ENCODE data around the gene RNF152. TPM values are rescaled to one million over a fixed set of nuclear protein-coding genes. Genes with fewer than 3 reads are reported as not detected.

Gene RNF152
- total RNA-seq, 6 donors from 2014 or later = 6.3 to 24.0 (median 17.9) TPM

DNA sequence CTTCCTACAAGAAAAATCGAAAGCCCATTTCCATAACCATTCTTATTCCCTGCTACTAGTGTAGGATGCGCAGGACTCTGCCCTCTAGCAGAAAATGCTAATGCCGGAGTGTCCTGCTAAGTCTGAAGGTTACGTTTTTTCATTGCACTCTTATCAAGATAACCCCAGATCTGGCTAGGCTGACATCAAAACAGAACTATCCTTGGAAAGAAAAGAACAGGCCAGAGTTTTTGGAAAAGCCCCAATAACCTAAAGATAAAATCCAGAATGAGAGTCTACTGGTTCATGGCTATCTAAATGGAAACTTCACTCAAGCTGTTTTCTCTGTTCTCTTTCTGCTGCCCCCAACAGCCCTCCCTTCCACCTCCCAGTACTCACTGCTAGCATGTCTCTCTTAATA lies 913 bp downstream of the RNF152 start:
- WGBS, 2 donors = 68 to 76% methylated on average over 4 of the region's 4 CpGs
- DNase-seq = no peak
- peaks cover 0 to 17% (median 12%) of the 10 kb centered on the region in 4 donors for H3K27me3 ChIP-seq
- peaks cover 20 to 35% (median 25%) of the 10 kb centered on the region in 4 donors for H3K4me1 ChIP-seq
- TF ChIP-seq EP300 (IDR thresholded peaks at IDR 0.05) = no peak
- no peak for TF ChIP-seq POLR2AphosphoS5 (IDR thresholded peaks at IDR 0.05)
- TF ChIP-seq POLR2A (IDR thresholded peaks at IDR 0.05) = no peak
- TF ChIP-seq, protein P1, sequence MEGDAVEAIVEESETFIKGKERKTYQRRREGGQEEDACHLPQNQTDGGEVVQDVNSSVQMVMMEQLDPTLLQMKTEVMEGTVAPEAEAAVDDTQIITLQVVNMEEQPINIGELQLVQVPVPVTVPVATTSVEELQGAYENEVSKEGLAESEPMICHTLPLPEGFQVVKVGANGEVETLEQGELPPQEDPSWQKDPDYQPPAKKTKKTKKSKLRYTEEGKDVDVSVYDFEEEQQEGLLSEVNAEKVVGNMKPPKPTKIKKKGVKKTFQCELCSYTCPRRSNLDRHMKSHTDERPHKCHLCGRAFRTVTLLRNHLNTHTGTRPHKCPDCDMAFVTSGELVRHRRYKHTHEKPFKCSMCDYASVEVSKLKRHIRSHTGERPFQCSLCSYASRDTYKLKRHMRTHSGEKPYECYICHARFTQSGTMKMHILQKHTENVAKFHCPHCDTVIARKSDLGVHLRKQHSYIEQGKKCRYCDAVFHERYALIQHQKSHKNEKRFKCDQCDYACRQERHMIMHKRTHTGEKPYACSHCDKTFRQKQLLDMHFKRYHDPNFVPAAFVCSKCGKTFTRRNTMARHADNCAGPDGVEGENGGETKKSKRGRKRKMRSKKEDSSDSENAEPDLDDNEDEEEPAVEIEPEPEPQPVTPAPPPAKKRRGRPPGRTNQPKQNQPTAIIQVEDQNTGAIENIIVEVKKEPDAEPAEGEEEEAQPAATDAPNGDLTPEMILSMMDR (IDR thresholded peaks at IDR 0.05) = no peak
- H3K9me3 ChIP-seq = no peaks in the 10 kb centered on the region
- no peak for ATAC-seq (ENCODE audit: low FRiP score in 2 of 2)
- peaks cover 0 to 5% (median 0%) of the 10 kb centered on the region in 4 donors for H3K36me3 ChIP-seq
- H3K27ac ChIP-seq = peak overlapping the region in 1 of 4 donors; percentile 90
- H3K4me3 ChIP-seq = peak overlapping the region in 1 of 4 donors; percentile 8

DNA sequence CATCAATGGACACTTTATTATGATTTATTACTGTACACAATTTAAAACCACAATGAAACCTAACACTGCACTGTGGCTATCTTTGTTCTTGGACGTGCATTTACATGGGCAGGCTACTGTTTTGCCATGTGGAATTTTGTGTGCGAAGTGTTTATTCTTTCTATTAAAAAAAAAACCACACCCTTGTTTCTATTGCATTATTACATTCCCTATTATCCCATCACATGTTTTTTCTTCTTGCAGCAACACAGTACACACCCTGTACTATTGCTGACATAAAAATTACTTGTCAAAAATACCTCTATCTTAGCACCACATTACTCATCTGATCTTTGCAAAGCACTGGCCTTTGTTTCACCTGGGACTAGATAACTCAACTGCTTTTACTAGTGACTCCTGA lies 1.5 kb downstream of the RNF152 start:
- no peak overlapping the region for H3K27ac ChIP-seq
- peaks cover 20 to 35% (median 25%) of the 10 kb centered on the region in 4 donors for H3K4me1 ChIP-seq
- H3K27me3 ChIP-seq = peaks cover 0 to 17% (median 12%) of the 10 kb centered on the region in 4 donors
- ATAC-seq (ENCODE audit: low FRiP score in 2 of 2) (no peak), DNase-seq (no peak)
- peaks cover 0 to 5% (median 0%) of the 10 kb centered on the region in 4 donors for H3K36me3 ChIP-seq
- peak overlapping the region in 1 of 4 donors; percentile 8 for H3K4me3 ChIP-seq
- TF ChIP-seq EP300 (IDR thresholded peaks at IDR 0.05) = no peak
- no peak for TF ChIP-seq POLR2A (IDR thresholded peaks at IDR 0.05)
- TF ChIP-seq, protein P1 (IDR thresholded peaks at IDR 0.05) = no peak
- no peak for TF ChIP-seq POLR2AphosphoS5 (IDR thresholded peaks at IDR 0.05)
- H3K9me3 ChIP-seq = no peaks in the 10 kb centered on the region
- 67 to 83% methylated on average over 2 of the region's 2 CpGs for WGBS, 2 donors

DNA sequence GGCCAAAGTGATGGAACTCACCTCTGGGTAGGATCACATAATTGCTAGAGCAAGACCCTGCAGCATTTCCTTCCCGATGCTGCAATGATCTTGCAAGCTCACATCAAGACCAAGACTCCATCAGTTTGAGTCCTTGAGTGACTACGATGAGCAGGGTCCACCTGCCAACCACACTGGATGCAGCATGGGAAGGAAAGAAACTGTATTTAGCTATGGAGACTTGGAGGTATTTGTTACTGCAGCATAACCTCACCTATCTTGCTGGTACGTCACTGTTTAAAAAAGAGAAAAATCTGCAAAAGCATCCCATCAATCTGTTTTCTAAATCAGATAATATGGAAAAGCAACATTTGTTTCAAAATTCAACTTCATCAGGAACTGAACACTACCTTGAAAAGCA lies 2.5 kb downstream of the RNF152 start:
- peaks cover 0 to 17% (median 12%) of the 10 kb centered on the region in 4 donors for H3K27me3 ChIP-seq
- H3K27ac ChIP-seq = no peak overlapping the region
- peaks cover 20 to 35% (median 25%) of the 10 kb centered on the region in 4 donors for H3K4me1 ChIP-seq
- TF ChIP-seq POLR2A (IDR thresholded peaks at IDR 0.05) (no peak), EP300 (IDR thresholded peaks at IDR 0.05) (no peak), POLR2AphosphoS5 (IDR thresholded peaks at IDR 0.05) (no peak)
- TF ChIP-seq, protein P1 (IDR thresholded peaks at IDR 0.05) = no peak
- no peak overlapping the region for H3K4me3 ChIP-seq
- H3K36me3 ChIP-seq = peaks cover 0 to 5% (median 0%) of the 10 kb centered on the region in 4 donors
- H3K9me3 ChIP-seq = no peaks in the 10 kb centered on the region
- DNase-seq = no peak
- ATAC-seq (ENCODE audit: low FRiP score in 2 of 2) = no peak
- 93 to 100% methylated on average over 3 of the region's 3 CpGs for WGBS, 2 donors

DNA sequence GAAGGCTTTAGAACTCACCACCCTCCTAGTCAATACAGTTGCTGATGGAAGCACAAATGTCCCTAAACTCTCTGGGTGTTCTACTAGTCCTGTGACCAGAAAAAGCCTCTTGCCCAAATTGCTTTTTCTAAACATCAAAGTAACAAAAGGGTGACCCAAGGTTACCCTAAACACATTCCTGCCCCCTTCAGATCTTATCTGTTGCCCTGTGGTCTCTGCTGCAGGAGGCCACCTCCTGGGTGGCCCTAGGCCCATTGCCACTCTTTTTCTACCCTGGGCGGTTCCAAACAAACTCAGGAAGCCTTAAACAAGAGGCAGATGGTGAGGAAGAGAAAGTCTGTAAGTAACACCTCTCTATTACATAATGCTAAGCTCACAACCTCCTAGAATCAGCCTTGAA lies 3.3 kb downstream of the RNF152 start:
- Histone ChIP-seq H3K4me1 (peaks cover 16 to 29% (median 18%) of the 10 kb centered on the region in 4 donors), H3K9me3 (no peaks in the 10 kb centered on the region), H3K36me3 (peaks cover 0 to 5% (median 0%) of the 10 kb centered on the region in 4 donors), H3K4me3 (no peak overlapping the region), H3K27ac (peak overlapping the region in 2 of 4 donors; percentile 35 to 45), H3K27me3 (peaks cover 0 to 13% (median 12%) of the 10 kb centered on the region in 4 donors)
- DNase-seq (no peak), ATAC-seq (ENCODE audit: low FRiP score in 2 of 2) (no peak)
- TF ChIP-seq, protein P1 (IDR thresholded peaks at IDR 0.05) = no peak
- TF ChIP-seq POLR2AphosphoS5 (IDR thresholded peaks at IDR 0.05) (no peak), EP300 (IDR thresholded peaks at IDR 0.05) (no peak), POLR2A (IDR thresholded peaks at IDR 0.05) (no peak)
- 33 to 58% methylated on average over 1 of the region's 1 CpG for WGBS, 2 donors

DNA sequence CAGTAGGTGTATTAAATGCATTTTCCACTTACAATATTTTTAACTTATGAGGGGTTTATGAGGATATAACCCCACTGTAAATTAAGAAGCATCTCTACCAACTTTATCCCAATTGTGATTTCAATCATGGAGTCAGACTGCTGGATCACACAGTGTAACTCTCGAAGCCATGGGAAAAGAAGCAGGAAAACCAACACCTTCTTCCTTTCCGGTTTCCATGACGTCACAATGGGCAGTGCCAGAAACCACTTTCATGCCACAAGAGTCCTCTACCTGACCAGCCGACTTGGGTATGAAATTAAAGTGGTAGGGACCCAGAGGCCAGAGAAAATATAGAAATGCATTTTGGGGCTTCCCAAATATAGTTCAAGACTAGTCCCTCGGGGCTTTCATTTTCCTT lies 4.2 kb downstream of the RNF152 start:
- 49 to 50% methylated on average over 5 of the region's 5 CpGs for WGBS, 2 donors
- Histone ChIP-seq H3K4me3 (no peak overlapping the region), H3K27me3 (peaks cover 0 to 11% (median 8%) of the 10 kb centered on the region in 4 donors), H3K36me3 (peaks cover 0 to 5% (median 0%) of the 10 kb centered on the region in 4 donors), H3K9me3 (no peaks in the 10 kb centered on the region), H3K4me1 (peaks cover 12 to 25% (median 18%) of the 10 kb centered on the region in 4 donors), H3K27ac (peak overlapping the region in 2 of 4 donors; percentile 2 to 35)
- TF ChIP-seq EP300 (IDR thresholded peaks at IDR 0.05) = peak in 1 of 4 donors; percentile 33
- TF ChIP-seq, protein P1 (IDR thresholded peaks at IDR 0.05) = no peak
- ATAC-seq (ENCODE audit: low FRiP score in 2 of 2) (no peak), DNase-seq (no peak)
